SU-DHL-6 (cell line): ENCODE data around the gene BNIP5.

Experiments used
- H2AFZ ChIP-seq: fragments of 200-600 bp; sonication (generic); 2 replicates; pipeline ENCODE4 v1.6.1; 2014; ENCODE audit warnings: low read depth, mild to moderate bottlenecking, moderate library complexity, mixed read lengths, antibody characterized with exemption, low read length; ENCODE audit not compliant: severe bottlenecking
- H3F3A ChIP-seq: fragments of 200-600 bp; shearing (Covaris generic); 2 replicates; pipeline ENCODE4 v1.6.0; 2016; ENCODE audit warnings: antibody characterized with exemption, mild to moderate bottlenecking; ENCODE audit not compliant: insufficient read depth
- H3K27ac ChIP-seq: fragments of 200-600 bp; sonication (generic); 2 replicates; pipeline ENCODE4 v1.5.1; 2016; ENCODE audit warnings: low read depth, mild to moderate bottlenecking, low read length, moderate library complexity, mixed read lengths
- H3K27me3 ChIP-seq: fragments of 200-600 bp; sonication (generic), shearing (Covaris generic); 2 replicates; pipeline ENCODE4 v1.6.0; 2014; ENCODE audit warnings: mild to moderate bottlenecking, low read length
- H3K36me3 ChIP-seq: fragments of 200-600 bp; sonication (generic); 2 replicates; pipeline ENCODE4 v1.6.1; 2014; ENCODE audit warnings: mild to moderate bottlenecking, low read length, mixed read lengths
- H3K4me2 ChIP-seq: fragments of 300-600, 200-600 bp; shearing (Covaris generic), sonication (generic); 2 replicates; pipeline ENCODE4 v1.6.0; 2014; ENCODE audit warnings: low read length, low read depth, mild to moderate bottlenecking; ENCODE audit not compliant: poor library complexity, severe bottlenecking
- H3K4me3 ChIP-seq: fragments of 200-600 bp; sonication (generic); 2 replicates; pipeline ENCODE4 v1.5.1; 2014; ENCODE audit warnings: antibody characterized with exemption, low read length, mild to moderate bottlenecking, mixed read lengths; ENCODE audit not compliant: insufficient read depth, poor library complexity, severe bottlenecking
- H3K79me2 ChIP-seq: fragments of 200-600 bp; sonication (generic); 2 replicates; pipeline ENCODE4 v1.6.1; 2014; ENCODE audit warnings: mild to moderate bottlenecking, low read length, moderate library complexity; ENCODE audit not compliant: insufficient read depth
- H3K9ac ChIP-seq: fragments of 200-600 bp; sonication (generic); 2 replicates; pipeline ENCODE4 v1.7.0; 2014; ENCODE audit warnings: mild to moderate bottlenecking, low read length
- H3K9me2 ChIP-seq: fragments of 200-600 bp; sonication (generic); replicated peaks from 2 replicates; pipeline ENCODE4 v1.6.1; 2014; ENCODE audit warnings: low read length; ENCODE audit not compliant: insufficient read depth
- H3K9me3 ChIP-seq: fragments of 200-600 bp; sonication (generic); 2 replicates; pipeline ENCODE4 v1.6.1; 2014; ENCODE audit warnings: low read length, mixed read lengths; ENCODE audit not compliant: insufficient read depth
- H4K20me1 ChIP-seq: fragments of 200-600 bp; sonication (generic); 2 replicates; pipeline ENCODE4 v1.6.1; 2014; ENCODE audit warnings: low read depth, mild to moderate bottlenecking, antibody characterized with exemption, low read length, moderate library complexity, mixed read lengths
- CTCF ChIP-seq: fragments of 200-600 bp; sonication (generic); IDR thresholded peaks from one replicate; pipeline ENCODE4 v1.5.1; 2017; ENCODE audit warnings: antibody characterized with exemption, mild to moderate bottlenecking, low read length, moderate library complexity; ENCODE audit not compliant: insufficient read depth, poor library complexity, severe bottlenecking
- EZH2phosphoT487 ChIP-seq: fragments of 200-600 bp; sonication (generic), shearing (Covaris generic); conservative IDR thresholded peaks from 2 replicates; pipeline ENCODE4 v1.6.1; 2018; ENCODE audit warnings: mild to moderate bottlenecking, antibody characterized with exemption, low read length, moderate library complexity, mixed read lengths

BNIP5 gene

GRCh38 chr6:36317623-36318022 lies 19.1 kb downstream of the BNIP5 start:
- Histone ChIP-seq H3K9ac (no peak overlapping the region), H3K79me2 (no peaks in the 10 kb centered on the region), H3K27ac (no peak overlapping the region), H3K4me2 (no peak overlapping the region), H3K9me2 (no peaks in the 10 kb centered on the region), H3F3A (no peaks in the 10 kb centered on the region), H3K27me3 (no peaks in the 10 kb centered on the region), H3K36me3 (no peaks in the 10 kb centered on the region), H4K20me1 (no peaks in the 10 kb centered on the region), H3K4me3 (no peak overlapping the region), H3K9me3 (no peaks in the 10 kb centered on the region), H2AFZ (no peak overlapping the region)
- no peak for TF ChIP-seq CTCF
- no peak for TF ChIP-seq EZH2phosphoT487

- Histone ChIP-seq H3K79me2 (no peaks in the 10 kb centered on the region), H3K4me3 (no peak overlapping the region), H3F3A (no peaks in the 10 kb centered on the region), H3K27me3 (no peaks in the 10 kb centered on the region), H3K9ac (no peak overlapping the region), H3K27ac (no peak overlapping the region), H3K9me2 (no peaks in the 10 kb centered on the region), H3K9me3 (no peaks in the 10 kb centered on the region), H3K36me3 (no peaks in the 10 kb centered on the region), H3K4me2 (no peak overlapping the region), H2AFZ (no peak overlapping the region), H4K20me1 (no peaks in the 10 kb centered on the region)
- TF ChIP-seq CTCF (no peak), EZH2phosphoT487 (no peak)
Observed at GRCh38 chr6:36315921-36316320, 20.8 kb downstream of the BNIP5 start.

GRCh38 chr6:36314221-36315014 lies 22.3 kb downstream of the BNIP5 start:
- Histone ChIP-seq H3K79me2 (no peaks in the 10 kb centered on the region), H3K36me3 (no peaks in the 10 kb centered on the region), H3K9ac (no peak overlapping the region), H3F3A (no peaks in the 10 kb centered on the region), H3K9me3 (no peaks in the 10 kb centered on the region), H3K4me3 (no peak overlapping the region), H2AFZ (no peak overlapping the region), H3K27me3 (no peaks in the 10 kb centered on the region), H3K4me2 (no peak overlapping the region), H4K20me1 (no peaks in the 10 kb centered on the region), H3K9me2 (no peaks in the 10 kb centered on the region), H3K27ac (no peak overlapping the region)
- TF ChIP-seq CTCF (no peak), EZH2phosphoT487 (no peak)
